Measurements from ENCODE around the gene EFCAB12.

DNA sequence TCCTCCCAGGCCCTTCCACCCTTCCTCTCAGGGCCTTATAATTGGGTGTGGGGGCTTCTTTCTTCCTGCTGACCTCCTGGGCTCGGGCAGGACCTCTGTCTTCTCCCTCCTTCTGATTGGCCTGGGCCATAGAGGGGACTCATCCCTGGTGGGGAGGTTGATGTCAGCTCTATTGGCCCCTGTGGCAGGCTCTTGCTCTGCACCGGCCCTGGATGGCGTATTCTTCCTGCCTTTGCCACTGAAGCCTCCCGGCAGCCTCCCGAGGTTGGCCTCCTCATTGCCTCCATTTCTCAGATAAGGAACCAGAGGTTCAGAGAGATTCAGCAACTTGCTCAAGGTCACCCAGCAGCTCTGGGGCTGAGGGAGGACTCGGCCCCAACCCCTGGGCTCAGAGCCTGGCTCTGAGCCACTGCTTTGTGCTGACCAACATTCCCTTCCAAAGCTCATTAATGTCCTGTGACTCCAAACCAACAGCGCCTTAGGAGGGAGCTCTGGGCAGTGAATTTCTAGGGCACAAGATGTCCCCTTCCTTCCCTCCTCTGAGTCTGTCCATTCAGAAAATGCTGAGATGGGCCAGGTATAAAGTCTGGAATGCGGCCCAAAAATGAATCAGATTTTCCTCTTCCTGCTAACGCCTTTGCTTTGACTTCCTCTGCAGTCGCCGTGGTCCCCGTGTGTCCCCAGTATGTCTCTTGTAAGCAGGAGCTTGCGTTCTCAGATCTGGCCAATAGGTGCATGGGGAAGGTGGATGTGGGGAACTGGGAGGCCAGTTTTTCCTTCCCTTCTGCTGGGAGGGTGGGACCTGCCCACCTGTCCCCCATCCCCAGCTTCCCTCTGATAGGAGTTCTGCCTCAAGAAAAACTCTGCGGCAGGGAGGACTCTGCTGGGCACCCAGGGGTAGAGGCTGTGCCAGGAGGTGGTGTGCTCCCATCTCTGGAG, 75.5 kb downstream of the EFCAB12 start:
- TF ChIP-seq, protein P1, sequence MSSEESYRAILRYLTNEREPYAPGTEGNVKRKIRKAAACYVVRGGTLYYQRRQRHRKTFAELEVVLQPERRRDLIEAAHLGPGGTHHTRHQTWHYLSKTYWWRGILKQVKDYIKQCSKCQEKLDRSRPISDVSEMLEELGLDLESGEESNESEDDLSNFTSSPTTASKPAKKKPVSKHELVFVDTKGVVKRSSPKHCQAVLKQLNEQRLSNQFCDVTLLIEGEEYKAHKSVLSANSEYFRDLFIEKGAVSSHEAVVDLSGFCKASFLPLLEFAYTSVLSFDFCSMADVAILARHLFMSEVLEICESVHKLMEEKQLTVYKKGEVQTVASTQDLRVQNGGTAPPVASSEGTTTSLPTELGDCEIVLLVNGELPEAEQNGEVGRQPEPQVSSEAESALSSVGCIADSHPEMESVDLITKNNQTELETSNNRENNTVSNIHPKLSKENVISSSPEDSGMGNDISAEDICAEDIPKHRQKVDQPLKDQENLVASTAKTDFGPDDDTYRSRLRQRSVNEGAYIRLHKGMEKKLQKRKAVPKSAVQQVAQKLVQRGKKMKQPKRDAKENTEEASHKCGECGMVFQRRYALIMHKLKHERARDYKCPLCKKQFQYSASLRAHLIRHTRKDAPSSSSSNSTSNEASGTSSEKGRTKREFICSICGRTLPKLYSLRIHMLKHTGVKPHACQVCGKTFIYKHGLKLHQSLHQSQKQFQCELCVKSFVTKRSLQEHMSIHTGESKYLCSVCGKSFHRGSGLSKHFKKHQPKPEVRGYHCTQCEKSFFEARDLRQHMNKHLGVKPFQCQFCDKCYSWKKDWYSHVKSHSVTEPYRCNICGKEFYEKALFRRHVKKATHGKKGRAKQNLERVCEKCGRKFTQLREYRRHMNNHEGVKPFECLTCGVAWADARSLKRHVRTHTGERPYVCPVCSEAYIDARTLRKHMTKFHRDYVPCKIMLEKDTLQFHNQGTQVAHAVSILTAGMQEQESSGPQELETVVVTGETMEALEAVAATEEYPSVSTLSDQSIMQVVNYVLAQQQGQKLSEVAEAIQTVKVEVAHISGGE (CRISPR knock-in tag; IDR thresholded peaks at IDR 0.05): no peak
- TF ChIP-seq, protein P2, sequence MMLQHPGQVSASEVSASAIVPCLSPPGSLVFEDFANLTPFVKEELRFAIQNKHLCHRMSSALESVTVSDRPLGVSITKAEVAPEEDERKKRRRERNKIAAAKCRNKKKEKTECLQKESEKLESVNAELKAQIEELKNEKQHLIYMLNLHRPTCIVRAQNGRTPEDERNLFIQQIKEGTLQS (IDR thresholded peaks at IDR 0.05; ENCODE audit: borderline replicate concordance, extremely low read depth, low read depth, low read length): no peak
- TF ChIP-seq NR2C2 (IDR thresholded peaks at IDR 0.05; ENCODE audit: borderline replicate concordance, control insufficient read depth, insufficient read length, low read depth) (no peak), MXI1 (IDR thresholded peaks at IDR 0.05; ENCODE audit: low read depth, low read length) (no peak)

Measured in GM12878 (cell line).